Endothelial cell of umbilical vein (primary cell): ENCODE measurements around the gene CHRD.

Experiments
- POLR2A ChIP-seq: IDR thresholded peaks from 2 replicates; pipeline ENCODE4 v1.6.1; 2012; ENCODE audit warnings: low read depth, mild to moderate bottlenecking, control low read depth, low read length
- POLR2AphosphoS5 ChIP-seq: IDR thresholded peaks from 2 replicates; pipeline ENCODE4 v1.6.1; 2012; ENCODE audit warnings: low read depth, mild to moderate bottlenecking, control low read depth, low read length, moderate library complexity; ENCODE audit not compliant: insufficient read depth
- TF ChIP-seq, protein P1 (sequence below), 2 donors: IDR thresholded peaks; 1 replicate in 1 of 2; 2 replicates in 1 of 2; pipeline ENCODE4 v1.5.1; 2011; ENCODE audit warnings: low read length in 2 of 2, mild to moderate bottlenecking in 2 of 2, moderate library complexity in 2 of 2, control low read depth in 1 of 2, inconsistent platforms in 1 of 2, low read depth in 1 of 2; ENCODE audit not compliant: insufficient read depth in 1 of 2; ENCODE audit errors: extremely low read depth in 1 of 2

GRCh38 chr3:184428561-184429175, 48.8 kb downstream of the CHRD start:
- TF ChIP-seq, protein P1, sequence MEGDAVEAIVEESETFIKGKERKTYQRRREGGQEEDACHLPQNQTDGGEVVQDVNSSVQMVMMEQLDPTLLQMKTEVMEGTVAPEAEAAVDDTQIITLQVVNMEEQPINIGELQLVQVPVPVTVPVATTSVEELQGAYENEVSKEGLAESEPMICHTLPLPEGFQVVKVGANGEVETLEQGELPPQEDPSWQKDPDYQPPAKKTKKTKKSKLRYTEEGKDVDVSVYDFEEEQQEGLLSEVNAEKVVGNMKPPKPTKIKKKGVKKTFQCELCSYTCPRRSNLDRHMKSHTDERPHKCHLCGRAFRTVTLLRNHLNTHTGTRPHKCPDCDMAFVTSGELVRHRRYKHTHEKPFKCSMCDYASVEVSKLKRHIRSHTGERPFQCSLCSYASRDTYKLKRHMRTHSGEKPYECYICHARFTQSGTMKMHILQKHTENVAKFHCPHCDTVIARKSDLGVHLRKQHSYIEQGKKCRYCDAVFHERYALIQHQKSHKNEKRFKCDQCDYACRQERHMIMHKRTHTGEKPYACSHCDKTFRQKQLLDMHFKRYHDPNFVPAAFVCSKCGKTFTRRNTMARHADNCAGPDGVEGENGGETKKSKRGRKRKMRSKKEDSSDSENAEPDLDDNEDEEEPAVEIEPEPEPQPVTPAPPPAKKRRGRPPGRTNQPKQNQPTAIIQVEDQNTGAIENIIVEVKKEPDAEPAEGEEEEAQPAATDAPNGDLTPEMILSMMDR (IDR thresholded peaks at IDR 0.05; ENCODE audit: extremely low read depth in 1 of 2, insufficient read depth in 1 of 2, low read depth in 1 of 2, low read length in 2 of 2): no peak
- TF ChIP-seq POLR2A: no peak
- TF ChIP-seq POLR2AphosphoS5: no peak
